ENCODE data around the gene MYH14. TPM values are rescaled to one million over a fixed set of nuclear protein-coding genes. Genes with fewer than 3 reads are reported as not detected.

Gene MYH14
- total and polyA plus RNA-seq, 2 of the 8 experiments (the other 6 are each of a cell fraction or from before 2014, with no cell fraction given), result 17.3 to 28.6 TPM

GRCh38 chr19:50325310-50326100, 122.1 kb downstream of the MYH14 start (continued):
- TF ChIP-seq CHD7 (IDR thresholded peaks at IDR 0.05; ENCODE audit: insufficient replicate concordance, low read length) (no peak), SRF (IDR thresholded peaks at IDR 0.05; ENCODE audit: low read depth, low read length) (no peak), CREB1 (IDR thresholded peaks at IDR 0.05) (peak; percentile 50; the same call in 1 of the 2 replicates), E2F6 (IDR thresholded peaks at IDR 0.05) (peak; percentile 64), PHF8 (conservative IDR thresholded peaks at IDR 0.05; ENCODE audit: low read depth, low read length) (no peak), POLR2A (IDR thresholded peaks at IDR 0.05; ENCODE audit: control extremely low read depth in 1 of 2, low read depth in 2 of 2, low read length in 2 of 2) (peak in 1 of 2 experiments; percentile 51; a peak in 1 of 3 replicates), EZH2 (IDR thresholded peaks at IDR 0.05; ENCODE audit: low read depth, low read length, severe bottlenecking) (no peak), EP300 (IDR thresholded peaks at IDR 0.05; ENCODE audit: borderline replicate concordance in 1 of 2, low read depth in 2 of 2, low read length in 2 of 2) (0 out of 3 replicates have a peak, but pooled peaks of 1 of the 2 experiments have one; percentile 8)
